Measurements from ENCODE around the gene TMEM52.

DNA sequence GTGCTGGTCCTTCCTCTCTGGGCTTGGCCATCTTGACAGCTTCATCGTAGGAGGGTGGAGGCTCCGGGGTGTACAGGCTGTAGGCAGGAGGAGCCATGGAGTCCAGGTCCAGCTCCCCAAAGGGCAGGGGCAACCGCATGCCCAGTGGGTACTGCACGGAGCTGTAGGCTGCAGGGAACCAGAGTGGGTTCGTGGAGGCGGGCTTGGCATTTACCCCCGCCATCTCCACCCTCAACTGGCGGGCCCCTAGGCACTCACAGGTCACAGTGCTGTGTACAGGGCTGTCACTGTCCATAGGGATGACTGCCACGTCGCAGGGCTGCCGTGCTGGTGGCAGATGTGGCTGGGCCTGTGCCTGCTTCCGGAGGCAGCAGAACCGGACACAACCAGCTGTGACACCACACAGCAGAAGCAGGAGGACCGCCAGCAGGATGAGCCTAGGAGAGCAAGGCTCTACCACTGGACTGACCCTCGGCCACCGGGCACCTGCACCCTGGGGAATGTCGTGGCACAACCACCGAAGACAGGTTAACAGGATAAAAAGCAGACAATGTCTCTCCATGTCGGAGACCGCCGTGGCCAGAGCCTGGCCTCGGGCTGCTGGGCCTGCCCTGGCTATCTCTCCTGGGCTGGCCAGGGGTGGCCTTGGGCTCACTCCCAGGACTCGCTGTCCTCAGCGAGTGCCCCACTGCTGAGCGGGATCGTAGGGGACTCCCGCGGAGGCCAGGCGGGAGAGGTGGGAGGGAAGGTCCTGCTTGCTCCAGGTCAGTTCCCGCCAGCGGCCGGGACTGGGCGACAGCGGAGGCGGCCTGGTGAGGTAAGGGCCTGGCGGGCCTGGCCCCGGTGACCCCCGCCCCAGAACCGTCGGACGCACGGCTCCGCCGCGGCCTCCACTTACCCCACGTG lies 831 bp downstream of the TMEM52 start:
- TF ChIP-seq, protein P1, sequence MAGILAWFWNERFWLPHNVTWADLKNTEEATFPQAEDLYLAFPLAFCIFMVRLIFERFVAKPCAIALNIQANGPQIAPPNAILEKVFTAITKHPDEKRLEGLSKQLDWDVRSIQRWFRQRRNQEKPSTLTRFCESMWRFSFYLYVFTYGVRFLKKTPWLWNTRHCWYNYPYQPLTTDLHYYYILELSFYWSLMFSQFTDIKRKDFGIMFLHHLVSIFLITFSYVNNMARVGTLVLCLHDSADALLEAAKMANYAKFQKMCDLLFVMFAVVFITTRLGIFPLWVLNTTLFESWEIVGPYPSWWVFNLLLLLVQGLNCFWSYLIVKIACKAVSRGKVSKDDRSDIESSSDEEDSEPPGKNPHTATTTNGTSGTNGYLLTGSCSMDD (CRISPR knock-in tag; IDR thresholded peaks at IDR 0.05), result no peak
- TF ChIP-seq MEIS2 (CRISPR knock-in tag; IDR thresholded peaks at IDR 0.05) (no peak), POLR2A (IDR thresholded peaks at IDR 0.05; ENCODE audit: insufficient read depth in 1 of 2, low read depth in 2 of 2, low read length in 2 of 2) (no peak), JUNB (CRISPR knock-in tag; IDR thresholded peaks at IDR 0.05; ENCODE audit: borderline replicate concordance) (no peak), IKZF1 (IDR thresholded peaks at IDR 0.05) (no peak), NBN (conservative IDR thresholded peaks at IDR 0.05) (no peak), REST (IDR thresholded peaks at IDR 0.05; ENCODE audit: borderline replicate concordance in 1 of 2, low read depth in 1 of 2, low read length in 2 of 2) (no peak), ATF2 (CRISPR knock-in tag; IDR thresholded peaks at IDR 0.05) (no peak), MAFK (conservative IDR thresholded peaks at IDR 0.05 in 1 of 2, IDR thresholded peaks at IDR 0.05 in 1 of 2; ENCODE audit: low read length in 2 of 2) (no peak), ATF1 (CRISPR knock-in tag; IDR thresholded peaks at IDR 0.05) (no peak), CTCF (CRISPR knock-in tag; IDR thresholded peaks at IDR 0.05) (no peak)
